ENCODE data around the gene SIRPG. TPM values are rescaled to one million over a fixed set of nuclear protein-coding genes. Genes with fewer than 3 reads are reported as not detected.

The SIRPG gene
- total RNA-seq, 4 donors from 2014 or later: not detected

GRCh38 chr20:1635291-1635979 is 22.1 kb downstream of the SIRPG start:
- WGBS: 87% methylated on average over 10 of the region's 10 CpGs
- TF ChIP-seq CTCF (IDR thresholded peaks at IDR 0.05) (no peak), POLR2AphosphoS5 (IDR thresholded peaks at IDR 0.05) (no peak), EP300 (IDR thresholded peaks at IDR 0.05) (no peak), POLR2A (IDR thresholded peaks at IDR 0.05) (no peak)
- Histone ChIP-seq H3K4me3 (no peak overlapping the region), H3K27ac (no peak overlapping the region), H3K4me1 (no peaks in the 10 kb centered on the region), H3K9me3 (no peaks in the 10 kb centered on the region), H3K27me3 (no peaks in the 10 kb centered on the region), H3K36me3 (no peaks in the 10 kb centered on the region)
- no peak for DNase-seq (ENCODE audit: low spot score in 2 of 2)

GRCh38 chr20:1633535-1633934 is 24.0 kb downstream of the SIRPG start:
- 74% methylated on average over 4 of the region's 4 CpGs for WGBS
- DNase-seq (ENCODE audit: low spot score in 2 of 2): no peak
- no peaks in the 10 kb centered on the region for H3K36me3 ChIP-seq
- H3K9me3 ChIP-seq: no peaks in the 10 kb centered on the region
- no peak for TF ChIP-seq POLR2AphosphoS5 (IDR thresholded peaks at IDR 0.05)
- no peak for TF ChIP-seq POLR2A (IDR thresholded peaks at IDR 0.05)
- TF ChIP-seq CTCF (IDR thresholded peaks at IDR 0.05): no peak
- no peak for TF ChIP-seq EP300 (IDR thresholded peaks at IDR 0.05)
- H3K27me3 ChIP-seq: peaks cover 6% of the 10 kb centered on the region
- H3K27ac ChIP-seq: no peak overlapping the region
- no peak overlapping the region for H3K4me3 ChIP-seq
- no peaks in the 10 kb centered on the region for H3K4me1 ChIP-seq

DNA sequence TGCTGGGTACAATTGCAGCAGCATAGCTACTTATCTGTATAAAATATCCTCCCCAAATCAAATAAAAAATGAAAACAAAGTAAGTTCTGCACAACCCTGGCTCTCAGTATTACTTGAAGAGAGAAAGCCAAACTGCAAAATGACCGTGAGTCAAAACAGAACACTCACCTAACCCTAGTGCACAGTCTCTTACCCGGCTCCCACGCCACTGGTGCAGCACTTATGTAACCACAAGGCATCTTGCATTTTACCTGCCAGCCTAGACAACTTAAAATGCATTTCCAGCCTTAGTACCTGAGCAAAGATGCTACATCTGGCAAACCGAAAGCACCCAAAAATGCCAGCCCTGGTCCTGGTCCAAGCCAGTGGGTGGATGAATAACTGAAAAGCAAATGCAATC is 25.4 kb downstream of the SIRPG start:
- TF ChIP-seq POLR2A (IDR thresholded peaks at IDR 0.05): no peak
- no peak for TF ChIP-seq EP300 (IDR thresholded peaks at IDR 0.05)
- TF ChIP-seq POLR2AphosphoS5 (IDR thresholded peaks at IDR 0.05): no peak
- TF ChIP-seq CTCF (IDR thresholded peaks at IDR 0.05): no peak
- WGBS: 70% methylated on average over 4 of the region's 4 CpGs
- Histone ChIP-seq H3K36me3 (no peaks in the 10 kb centered on the region), H3K4me3 (no peak overlapping the region), H3K27me3 (peaks cover 11% of the 10 kb centered on the region), H3K4me1 (no peaks in the 10 kb centered on the region), H3K27ac (no peak overlapping the region), H3K9me3 (no peaks in the 10 kb centered on the region)
- no peak for DNase-seq (ENCODE audit: low spot score in 2 of 2)

DNA sequence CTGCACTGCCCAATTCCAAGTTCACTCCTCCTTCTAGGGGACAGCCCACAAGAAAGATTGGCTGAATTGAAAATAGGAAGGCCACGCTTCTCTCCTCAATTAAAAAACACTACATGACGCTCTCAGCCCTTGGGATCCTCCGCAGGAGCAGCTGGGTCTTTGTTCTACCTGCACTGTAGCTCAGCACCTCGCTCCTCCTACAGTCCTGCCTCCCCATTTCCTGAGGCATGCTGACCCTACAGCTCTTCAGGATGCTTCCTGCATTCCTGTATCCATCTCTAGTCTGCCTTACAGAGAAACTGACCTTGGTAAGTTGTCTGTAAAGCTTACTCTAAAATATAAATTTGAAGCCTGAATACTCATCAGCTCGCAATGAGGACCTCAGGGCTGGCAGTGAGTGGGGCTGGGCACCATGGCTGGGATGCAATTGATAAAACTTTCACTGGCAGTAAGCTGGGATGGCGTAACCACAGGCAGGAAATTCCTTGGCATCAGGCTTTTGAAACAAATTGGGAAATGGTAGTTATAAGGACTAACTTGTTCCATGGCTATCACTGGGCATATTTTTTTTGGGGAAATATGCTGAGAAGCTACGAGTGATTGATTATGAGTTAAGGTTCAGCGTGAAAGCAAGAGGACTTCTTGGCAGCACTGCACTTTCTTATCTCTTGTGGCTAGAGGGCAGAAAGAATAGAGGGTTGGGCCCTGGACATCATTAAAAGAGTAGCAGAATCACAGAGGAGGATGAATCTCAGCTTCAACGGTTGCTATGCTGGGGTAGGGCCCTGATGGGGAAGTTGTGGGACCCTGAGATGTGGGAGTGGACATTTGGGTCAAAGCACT is 26.0 kb downstream of the SIRPG start:
- no peak for DNase-seq (ENCODE audit: low spot score in 2 of 2)
- TF ChIP-seq CTCF (IDR thresholded peaks at IDR 0.05): no peak
- no peak for TF ChIP-seq EP300 (IDR thresholded peaks at IDR 0.05)
- no peak for TF ChIP-seq POLR2AphosphoS5 (IDR thresholded peaks at IDR 0.05)
- no peak for TF ChIP-seq POLR2A (IDR thresholded peaks at IDR 0.05)
- Histone ChIP-seq H3K27me3 (peaks cover 12% of the 10 kb centered on the region), H3K36me3 (no peaks in the 10 kb centered on the region), H3K4me3 (no peak overlapping the region), H3K9me3 (no peaks in the 10 kb centered on the region), H3K4me1 (no peaks in the 10 kb centered on the region), H3K27ac (no peak overlapping the region)
- WGBS: 59% methylated on average over 9 of the region's 9 CpGs

GRCh38 chr20:1630186-1630585 is 27.4 kb downstream of the SIRPG start:
- DNase-seq (ENCODE audit: low spot score in 2 of 2): no peak
- no peak overlapping the region for H3K27ac ChIP-seq
- H3K4me1 ChIP-seq: no peaks in the 10 kb centered on the region
- H3K27me3 ChIP-seq: peaks cover 12% of the 10 kb centered on the region
- no peak overlapping the region for H3K4me3 ChIP-seq
- WGBS: 79% methylated on average over 5 of the region's 5 CpGs
- no peak for TF ChIP-seq POLR2AphosphoS5 (IDR thresholded peaks at IDR 0.05)
- no peak for TF ChIP-seq CTCF (IDR thresholded peaks at IDR 0.05)
- TF ChIP-seq POLR2A (IDR thresholded peaks at IDR 0.05): no peak
- no peak for TF ChIP-seq EP300 (IDR thresholded peaks at IDR 0.05)
- no peaks in the 10 kb centered on the region for H3K36me3 ChIP-seq
- H3K9me3 ChIP-seq: no peaks in the 10 kb centered on the region

Data from suprapubic skin (tissue), 4 donors.